OCI-LY1 (cell line): ENCODE data around the gene SUN5.
"Not testable (repeated sequence)": the region's sequence is repeated elsewhere in the genome, so short reads cannot be mapped to it uniquely, and the experiment has no call there.

Experiments
- H2AFZ ChIP-seq: fragments of 200-600 bp; sonication (generic), shearing (Covaris generic); 2 replicates; pipeline ENCODE4 v1.6.0; 2014; ENCODE audit warnings: antibody characterized with exemption, mild to moderate bottlenecking, low read length
- H3F3A ChIP-seq: fragments of 200-600 bp; sonication (generic), shearing (Covaris generic); 2 replicates; pipeline ENCODE4 v1.6.0; 2014; ENCODE audit warnings: mild to moderate bottlenecking, antibody characterized with exemption, low read length, moderate library complexity; ENCODE audit not compliant: insufficient read depth
- H3K27ac ChIP-seq: fragments of 200-600 bp; sonication (generic); 2 replicates; pipeline ENCODE4 v1.5.1; 2014; ENCODE audit warnings: low read length, mixed run types, mild to moderate bottlenecking, low read depth; ENCODE audit not compliant: poor library complexity, severe bottlenecking
- H3K27me3 ChIP-seq: fragments of 200-600 bp; sonication (generic); 2 replicates; pipeline ENCODE4 v1.6.0; 2014; ENCODE audit warnings: antibody characterized with exemption, mild to moderate bottlenecking, low read length, moderate library complexity; ENCODE audit not compliant: insufficient read depth
- H3K36me3 ChIP-seq: fragments of 200-600 bp; sonication (generic); 2 replicates; pipeline ENCODE4 v1.6.1; 2014; ENCODE audit warnings: mild to moderate bottlenecking, antibody characterized with exemption, low read length, moderate library complexity, mixed read lengths; ENCODE audit not compliant: insufficient read depth
- H3K4me1 ChIP-seq: fragments of 200-600 bp; sonication (generic); 2 replicates; pipeline ENCODE4 v1.5.1; 2014; ENCODE audit warnings: mild to moderate bottlenecking, low read length, moderate library complexity; ENCODE audit not compliant: insufficient read depth, severe bottlenecking
- H3K4me2 ChIP-seq: fragments of 200-600 bp; sonication (generic), shearing (Covaris generic); 2 replicates; pipeline ENCODE4 v1.6.1; 2014; ENCODE audit warnings: low read length
- H3K4me3 ChIP-seq: fragments of 200-600 bp; sonication (generic); 2 replicates; pipeline ENCODE4 v1.5.1; 2014; ENCODE audit warnings: low read length, low read depth, mild to moderate bottlenecking, mixed read lengths; ENCODE audit not compliant: poor library complexity, severe bottlenecking
- H3K79me2 ChIP-seq: fragments of 200-600 bp; shearing (Covaris generic); 2 replicates; pipeline ENCODE4 v1.6.1; 2016; ENCODE audit warnings: mixed run types, low read length, mixed read lengths; ENCODE audit not compliant: insufficient read depth
- H3K9ac ChIP-seq: fragments of 200-600 bp; sonication (generic), shearing (Covaris generic); 2 replicates; pipeline ENCODE4 v1.6.1; 2014; ENCODE audit warnings: mild to moderate bottlenecking, low read length, mixed read lengths
- H3K9me2 ChIP-seq: fragments of 200-600 bp; sonication (generic), shearing (Covaris generic); 2 replicates; pipeline ENCODE4 v1.6.1; 2014; ENCODE audit warnings: low read depth, mild to moderate bottlenecking, low read length, mixed read lengths
- H3K9me3 ChIP-seq: fragments of 200-600 bp; shearing (Covaris generic); 2 replicates; pipeline ENCODE4 v1.6.1; 2014; ENCODE audit warnings: low read length, mixed read lengths
- H4K20me1 ChIP-seq: fragments of 200-600 bp; sonication (generic), shearing (Covaris generic); 2 replicates; pipeline ENCODE4 v1.6.0; 2016; ENCODE audit warnings: mild to moderate bottlenecking, low read length; ENCODE audit not compliant: insufficient read depth
- CTCF ChIP-seq: fragments of 200-600 bp; sonication (generic), shearing (Covaris generic); IDR thresholded peaks from 2 replicates; pipeline ENCODE4 v1.5.1; 2017; ENCODE audit warnings: mild to moderate bottlenecking, antibody characterized with exemption, low read length, moderate library complexity, mixed read lengths
- EZH2 ChIP-seq: fragments of 200-600 bp; sonication (generic), shearing (Covaris generic); IDR thresholded peaks from 2 replicates; pipeline ENCODE4 v1.8.0; 2017; ENCODE audit warnings: borderline replicate concordance, mixed run types, mild to moderate bottlenecking, antibody characterized with exemption, low read length, moderate library complexity, mixed read lengths

The SUN5 gene

GRCh38 chr20:32975698-32976674 lies 28.2 kb downstream of the SUN5 start:
- Histone ChIP-seq H2AFZ (no peak overlapping the region), H3K27me3 (no peaks in the 10 kb centered on the region; the same call in 1 of the 2 replicates), H3K27ac (no peak overlapping the region), H3F3A (no peaks in the 10 kb centered on the region), H3K4me3 (no peak overlapping the region), H3K4me1 (peaks cover 16% of the 10 kb centered on the region), H3K4me2 (no peak overlapping the region), H3K9ac (no peak overlapping the region), H3K36me3 (no peaks in the 10 kb centered on the region), H3K79me2 (no peaks in the 10 kb centered on the region), H3K9me2 (no peaks in the 10 kb centered on the region), H3K9me3 (no peaks in the 10 kb centered on the region), H4K20me1 (no peaks in the 10 kb centered on the region)
- no peak for TF ChIP-seq EZH2
- TF ChIP-seq CTCF: no peak

- H4K20me1 ChIP-seq, H2AFZ ChIP-seq, H3K9me3 ChIP-seq, H3K27ac ChIP-seq, H3K9ac ChIP-seq, H3F3A ChIP-seq, H3K79me2 ChIP-seq, H3K36me3 ChIP-seq, H3K9me2 ChIP-seq, H3K4me3 ChIP-seq, H3K27me3 ChIP-seq, H3K4me2 ChIP-seq: not testable (repeated sequence)
- H3K4me1 ChIP-seq: peaks cover 16% of the 10 kb centered on the region
These were observed 29.1 kb downstream of the SUN5 start for GRCh38 chr20:32975121-32975520.

- H3K4me2 ChIP-seq, H3K4me3 ChIP-seq, H3K79me2 ChIP-seq, H3K27me3 ChIP-seq, H4K20me1 ChIP-seq, H3F3A ChIP-seq, H3K9ac ChIP-seq, H3K27ac ChIP-seq, H3K9me3 ChIP-seq, H2AFZ ChIP-seq, H3K9me2 ChIP-seq, H3K36me3 ChIP-seq: not testable (repeated sequence)
- peaks cover 16% of the 10 kb centered on the region for H3K4me1 ChIP-seq
These were observed 29.8 kb downstream of the SUN5 start for GRCh38 chr20:32974204-32975064.

- Histone ChIP-seq H3K79me2 (no peaks in the 10 kb centered on the region), H3K36me3 (no peaks in the 10 kb centered on the region), H3K9ac (no peak overlapping the region), H3K27ac (no peak overlapping the region), H3F3A (no peaks in the 10 kb centered on the region), H3K27me3 (no peaks in the 10 kb centered on the region; the same call in 1 of the 2 replicates), H3K9me3 (no peaks in the 10 kb centered on the region), H3K4me3 (no peak overlapping the region), H3K4me2 (no peak overlapping the region), H3K9me2 (no peaks in the 10 kb centered on the region), H3K4me1 (peaks cover 16% of the 10 kb centered on the region), H2AFZ (no peak overlapping the region), H4K20me1 (no peaks in the 10 kb centered on the region)
- TF ChIP-seq CTCF (no peak), EZH2 (no peak)
These were observed 31.0 kb downstream of the SUN5 start for GRCh38 chr20:32973077-32973717.
